HCT116 (cell line): ENCODE data around the gene NLGN3. TPM values are rescaled to one million over a fixed set of nuclear protein-coding genes. Genes with fewer than 3 reads are reported as not detected.

Source experiments
- ATAC-seq: fragments of 200-7000 bp; cut with Tn5 transposase; 2 replicates; pipeline ENCODE4 v1.9.1; 2020; ENCODE audit warnings: mild to moderate bottlenecking, moderate library complexity
- BruUV-seq: library from RNA; stranded (reverse); fragments of 400-500 nt; replicated peaks from 2 replicates; lab custom pipeline; 2021; lab: Mats Ljungman, UMichigan
- CTCF ChIA-PET: fragments of 300-600 bp; sonication (Branson Sonifier 250); formaldehyde crosslinking; loops from one replicate; lab custom pipeline; 2021; ENCODE audit warnings: antibody characterized with exemption; lab: Charles Lee
- POLR2A ChIA-PET: fragments of 300-600, 350-600 bp; sonication (Branson Sonifier 250); formaldehyde crosslinking; loops from one replicate; lab custom pipeline; 2021; ENCODE audit warnings: antibody characterized with exemption; lab: Charles Lee
- RAD21 ChIA-PET, 2 experiments: fragments of 300-600 bp; sonication (Branson Sonifier 250); formaldehyde crosslinking; loops; one replicate each; lab custom pipeline; 2023; ENCODE audit warnings: low total read pairs in 2 of 2; ENCODE audit not compliant: uncharacterized antibody in 2 of 2, unreplicated experiment in 2 of 2, low non-redundant PET in 1 of 2; lab: Charles Lee
- DNase-seq: peaks from one replicate; pipeline ENCODE4 v3.0.0-alpha.2; 2010; ENCODE audit warnings: low read depth, low spot score
- H2AFZ ChIP-seq: fragments of 200-600 bp; shearing (Covaris generic), sonication (generic); 2 replicates; pipeline ENCODE4 v1.6.1; 2017; ENCODE audit warnings: low read depth, mixed run types, mixed read lengths, antibody characterized with exemption, low read length; ENCODE audit not compliant: poor library complexity, severe bottlenecking
- H3K27ac ChIP-seq: 2 replicates; pipeline ENCODE4 v1.5.1; 2012; ENCODE audit warnings: low read depth, low read length
- H3K27me3 ChIP-seq: fragments of 200-600 bp; sonication (generic); 2 replicates; pipeline ENCODE4 v1.6.1; 2016; ENCODE audit warnings: mixed run types, low read length, mixed read lengths; ENCODE audit not compliant: insufficient read depth
- H3K36me3 ChIP-seq, 2 experiments: fragments of 200-500 bp in 1 of 2; fragments of 200-600 bp in 1 of 2; sonication (Bioruptor generic) in 1 of 2; sonication (generic) in 1 of 2; 2 replicates each; pipeline versions ENCODE4 v1.5.1 to v1.6.1; 2014 to 2016; ENCODE audit warnings: low read length in 2 of 2, inconsistent platforms in 1 of 2, mixed read lengths in 1 of 2, mixed run types in 1 of 2; ENCODE audit not compliant: insufficient read depth in 2 of 2, control insufficient read depth in 1 of 2
- H3K4me1 ChIP-seq, 2 experiments: fragments of 200-600 bp in 1 of 2; sonication (generic) in 1 of 2; 2 replicates each; pipeline versions ENCODE4 v1.5.1 to v1.6.1; 2012 to 2017; ENCODE audit warnings: low read length in 2 of 2, inconsistent platforms in 1 of 2, mild to moderate bottlenecking in 1 of 2, mixed read lengths in 1 of 2, mixed run types in 1 of 2, moderate library complexity in 1 of 2; ENCODE audit not compliant: insufficient read depth in 2 of 2, control insufficient read depth in 1 of 2
- H3K4me2 ChIP-seq: fragments of 200-600 bp; sonication (generic); 2 replicates; pipeline ENCODE4 v1.6.1; 2017; ENCODE audit warnings: mixed run types, low read length, mixed read lengths
- H3K4me3 ChIP-seq, 2 experiments: fragments of 200-600 bp in 1 of 2; sonication (generic) in 1 of 2; replicated peaks in 1 of 2; 2 replicates each; pipeline ENCODE4 v1.5.1; 2011 to 2016; ENCODE audit warnings: low read length in 2 of 2, control low read depth in 1 of 2, low read depth in 1 of 2, mild to moderate bottlenecking in 1 of 2, mixed read lengths in 1 of 2, mixed run types in 1 of 2
- H3K79me2 ChIP-seq: fragments of 200-600 bp; sonication (generic); 2 replicates; pipeline ENCODE4 v1.6.1; 2017; ENCODE audit warnings: mild to moderate bottlenecking, mixed run types, low read length, moderate library complexity, mixed read lengths; ENCODE audit not compliant: insufficient read depth
- H3K9ac ChIP-seq: fragments of 200-600 bp; sonication (generic); 2 replicates; pipeline ENCODE4 v1.6.1; 2016; ENCODE audit warnings: low read length, mixed read lengths
- H3K9me2 ChIP-seq: fragments of 200-600 bp; sonication (generic), shearing (Covaris generic); 2 replicates; pipeline ENCODE4 v1.6.1; 2017; ENCODE audit warnings: mixed run types, mild to moderate bottlenecking, moderate library complexity; ENCODE audit not compliant: insufficient read depth
- H3K9me3 ChIP-seq, 2 experiments: fragments of 200-500 bp in 1 of 2; fragments of 200-600 bp in 1 of 2; sonication (Bioruptor generic) in 1 of 2; sonication (generic) in 1 of 2; 2 replicates each; pipeline ENCODE4 v1.6.1; 2014 to 2017; ENCODE audit warnings: low read length in 2 of 2, mixed read lengths in 2 of 2, inconsistent platforms in 1 of 2, low read depth in 1 of 2, mild to moderate bottlenecking in 1 of 2, mixed run types in 1 of 2, moderate library complexity in 1 of 2; ENCODE audit not compliant: control insufficient read depth in 1 of 2, insufficient read depth in 1 of 2
- H4K20me1 ChIP-seq: fragments of 200-600 bp; sonication (generic), shearing (Covaris generic); 2 replicates; pipeline ENCODE4 v1.6.1; 2017; ENCODE audit warnings: mixed run types, mild to moderate bottlenecking, moderate library complexity; ENCODE audit not compliant: insufficient read depth
- CBX3 ChIP-seq: IDR thresholded peaks from 2 replicates; pipeline ENCODE4 v1.6.1; 2012; ENCODE audit warnings: low read depth
- CEBPB ChIP-seq: IDR thresholded peaks from 2 replicates; pipeline ENCODE4 v1.6.1; 2012; ENCODE audit warnings: low read depth
- EGR1 ChIP-seq: IDR thresholded peaks from 2 replicates; pipeline ENCODE4 v1.6.1; 2012; ENCODE audit warnings: low read depth
- EZH2 ChIP-seq: fragments of 200-600 bp; sonication (generic); IDR thresholded peaks from 2 replicates; pipeline ENCODE4 v1.6.1; 2017; ENCODE audit warnings: antibody characterized with exemption, mixed run types
- FOSL1 ChIP-seq: IDR thresholded peaks from 2 replicates; pipeline ENCODE4 v1.6.1; 2012; ENCODE audit warnings: low read depth
- POLR2A ChIP-seq: IDR thresholded peaks from 2 replicates; pipeline ENCODE4 v1.7.0; 2011; ENCODE audit warnings: borderline replicate concordance; ENCODE audit not compliant: insufficient read depth, insufficient read length; ENCODE audit errors: extremely low read depth
- POLR2AphosphoS5 ChIP-seq: IDR thresholded peaks from 2 replicates; pipeline ENCODE4 v1.6.1; 2011; ENCODE audit warnings: mild to moderate bottlenecking, low read depth, low read length, moderate library complexity
- RAD21 ChIP-seq: IDR thresholded peaks from 2 replicates; pipeline ENCODE4 v1.6.1; 2012; ENCODE audit warnings: low read depth, mild to moderate bottlenecking
- SIN3A ChIP-seq: IDR thresholded peaks from 2 replicates; pipeline ENCODE4 v1.6.1; 2012; ENCODE audit warnings: low read depth
- SP1 ChIP-seq: IDR thresholded peaks from 2 replicates; pipeline ENCODE4 v1.6.1; 2012; ENCODE audit warnings: low read depth
- SRF ChIP-seq: IDR thresholded peaks from 2 replicates; pipeline ENCODE4 v1.6.1; 2012; ENCODE audit warnings: low read depth
- ZFX ChIP-seq: fragments of 450-650 bp; IDR thresholded peaks from 2 replicates; pipeline ENCODE4 v1.6.1; 2017
- intact Hi-C: fragments of 100-400 bp; cut with micrococcal nuclease; formaldehyde crosslinking; loops from 2 replicates; pipeline ENCODE4 v1.10.0; 2022
- total RNA-seq: library from RNA; stranded (reverse); gene quantifications from one replicate; pipeline ENCODE4 v1.2.1, GENCODE V29; 2021; ENCODE audit not compliant: unreplicated experiment
- TF ChIP-seq, protein P1 (sequence below): IDR thresholded peaks from 2 replicates; pipeline ENCODE4 v1.6.1; 2012
- TF ChIP-seq, protein P2 (sequence below), 3 experiments: fragments of 200-600 bp in 1 of 3; sonication (generic) in 1 of 3; IDR thresholded peaks in 2 of 3; conservative IDR thresholded peaks in 1 of 3; 2 replicates each; pipeline ENCODE4 v1.5.1; 2012 to 2017; ENCODE audit warnings: low read depth in 2 of 3, low read length in 2 of 3, antibody characterized with exemption in 1 of 3, borderline replicate concordance in 1 of 3, control low read depth in 1 of 3, mild to moderate bottlenecking in 1 of 3, mixed read lengths in 1 of 3, mixed run types in 1 of 3, moderate library complexity in 1 of 3; ENCODE audit not compliant: insufficient read depth in 1 of 3
- TF ChIP-seq, protein P3 (sequence below): IDR thresholded peaks from 2 replicates; pipeline ENCODE4 v1.6.1; 2011; ENCODE audit warnings: mild to moderate bottlenecking, low read length, moderate library complexity; ENCODE audit not compliant: insufficient replicate concordance; ENCODE audit errors: extremely low read depth

The NLGN3 gene
- total RNA-seq, 1 experiment from 2014 or later = 1.4 TPM

DNA sequence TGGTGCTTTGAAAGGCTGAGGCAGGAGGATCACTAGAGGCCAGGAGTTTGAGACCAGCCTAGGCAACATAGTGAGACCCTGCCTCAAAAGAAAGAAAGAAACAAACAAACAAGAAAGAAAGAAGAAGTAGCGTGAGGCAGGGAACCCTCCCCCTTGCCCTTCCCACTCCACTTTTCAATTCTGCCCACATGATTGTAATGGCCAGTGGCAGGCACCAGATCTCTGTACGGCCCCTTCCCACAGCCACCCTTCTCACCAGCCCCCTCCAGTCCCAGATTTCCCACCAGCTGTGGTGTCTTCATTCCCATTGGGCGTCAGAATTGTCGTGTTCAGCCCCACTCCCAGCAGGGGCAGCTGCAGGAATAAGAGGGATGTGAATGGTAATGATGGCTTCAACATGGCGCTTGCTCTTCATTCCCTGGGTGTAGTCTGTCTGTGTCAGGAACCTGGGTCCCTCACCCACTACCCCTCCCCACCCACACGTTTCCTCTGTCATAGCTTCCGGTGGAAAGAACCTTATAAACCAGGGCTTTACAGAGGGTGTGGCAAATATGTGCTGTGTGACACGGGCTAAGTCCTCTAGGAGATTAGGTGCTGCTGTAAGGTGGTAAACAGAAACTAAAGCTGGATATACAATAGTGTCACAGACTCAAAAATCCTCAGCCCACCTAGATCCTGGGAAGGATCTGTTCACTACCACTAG, 33.3 kb upstream of the NLGN3 start, which contains the start of gene IL2RG:
Gene IL2RG (minus strand): TSS at position 437 of the 703 bp plus-strand sequence. CDS start 38 bp downstream, at position 399.
- intact Hi-C loops = no loop called here
- ChIA-PET POLR2A (no interaction called here), CTCF (no interaction called here), RAD21 (no interaction called here)
- no peak within 1 kb of the TSS for H3K27ac ChIP-seq
- H3K4me1 ChIP-seq = peaks cover 0 to 2% of the 10 kb centered on the region in 2 experiments; a peak in 1 of 4 replicates
- no peaks in the 10 kb centered on the region for H3K9me2 ChIP-seq
- no peak within 1 kb of the TSS for H3K9ac ChIP-seq
- H3K27me3 ChIP-seq = no peaks in the 10 kb centered on the region
- H3K79me2 ChIP-seq = no peaks in the 10 kb centered on the region
- ATAC-seq = no peak
- H3K4me3 ChIP-seq = no peak within 1 kb of the TSS
- no peaks in the 10 kb centered on the region for H4K20me1 ChIP-seq
- no TSS peak for BruUV-seq
- H2AFZ ChIP-seq = no peak within 1 kb of the TSS
- TF ChIP-seq RAD21 (no peak), FOSL1 (no peak), SIN3A (no peak), EZH2 (no peak), POLR2AphosphoS5 (no peak), ZFX (no peak), SRF (no peak), CEBPB (no peak), CBX3 (no peak), SP1 (no peak), EGR1 (no peak), POLR2A (no peak)
- TF ChIP-seq, protein P1, sequence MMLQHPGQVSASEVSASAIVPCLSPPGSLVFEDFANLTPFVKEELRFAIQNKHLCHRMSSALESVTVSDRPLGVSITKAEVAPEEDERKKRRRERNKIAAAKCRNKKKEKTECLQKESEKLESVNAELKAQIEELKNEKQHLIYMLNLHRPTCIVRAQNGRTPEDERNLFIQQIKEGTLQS = no peak
- TF ChIP-seq, protein P2, sequence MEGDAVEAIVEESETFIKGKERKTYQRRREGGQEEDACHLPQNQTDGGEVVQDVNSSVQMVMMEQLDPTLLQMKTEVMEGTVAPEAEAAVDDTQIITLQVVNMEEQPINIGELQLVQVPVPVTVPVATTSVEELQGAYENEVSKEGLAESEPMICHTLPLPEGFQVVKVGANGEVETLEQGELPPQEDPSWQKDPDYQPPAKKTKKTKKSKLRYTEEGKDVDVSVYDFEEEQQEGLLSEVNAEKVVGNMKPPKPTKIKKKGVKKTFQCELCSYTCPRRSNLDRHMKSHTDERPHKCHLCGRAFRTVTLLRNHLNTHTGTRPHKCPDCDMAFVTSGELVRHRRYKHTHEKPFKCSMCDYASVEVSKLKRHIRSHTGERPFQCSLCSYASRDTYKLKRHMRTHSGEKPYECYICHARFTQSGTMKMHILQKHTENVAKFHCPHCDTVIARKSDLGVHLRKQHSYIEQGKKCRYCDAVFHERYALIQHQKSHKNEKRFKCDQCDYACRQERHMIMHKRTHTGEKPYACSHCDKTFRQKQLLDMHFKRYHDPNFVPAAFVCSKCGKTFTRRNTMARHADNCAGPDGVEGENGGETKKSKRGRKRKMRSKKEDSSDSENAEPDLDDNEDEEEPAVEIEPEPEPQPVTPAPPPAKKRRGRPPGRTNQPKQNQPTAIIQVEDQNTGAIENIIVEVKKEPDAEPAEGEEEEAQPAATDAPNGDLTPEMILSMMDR (IDR thresholded peaks at IDR 0.05 in 2 of 3, conservative IDR thresholded peaks at IDR 0.05 in 1 of 3; ENCODE audit: borderline replicate concordance in 1 of 3, insufficient read depth in 1 of 3, low read depth in 2 of 3, low read length in 2 of 3) = no peak
- TF ChIP-seq, protein P3, sequence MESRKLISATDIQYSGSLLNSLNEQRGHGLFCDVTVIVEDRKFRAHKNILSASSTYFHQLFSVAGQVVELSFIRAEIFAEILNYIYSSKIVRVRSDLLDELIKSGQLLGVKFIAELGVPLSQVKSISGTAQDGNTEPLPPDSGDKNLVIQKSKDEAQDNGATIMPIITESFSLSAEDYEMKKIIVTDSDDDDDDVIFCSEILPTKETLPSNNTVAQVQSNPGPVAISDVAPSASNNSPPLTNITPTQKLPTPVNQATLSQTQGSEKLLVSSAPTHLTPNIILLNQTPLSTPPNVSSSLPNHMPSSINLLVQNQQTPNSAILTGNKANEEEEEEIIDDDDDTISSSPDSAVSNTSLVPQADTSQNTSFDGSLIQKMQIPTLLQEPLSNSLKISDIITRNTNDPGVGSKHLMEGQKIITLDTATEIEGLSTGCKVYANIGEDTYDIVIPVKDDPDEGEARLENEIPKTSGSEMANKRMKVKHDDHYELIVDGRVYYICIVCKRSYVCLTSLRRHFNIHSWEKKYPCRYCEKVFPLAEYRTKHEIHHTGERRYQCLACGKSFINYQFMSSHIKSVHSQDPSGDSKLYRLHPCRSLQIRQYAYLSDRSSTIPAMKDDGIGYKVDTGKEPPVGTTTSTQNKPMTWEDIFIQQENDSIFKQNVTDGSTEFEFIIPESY = no peak
- H3K9me3 ChIP-seq = no peaks in the 10 kb centered on the region
- no peak for DNase-seq
- H3K36me3 ChIP-seq = no peaks in the 10 kb centered on the region
- H3K4me2 ChIP-seq = no peak within 1 kb of the TSS
